Suprapubic skin (tissue), 4 donors: Measurements from ENCODE around the gene GLIS1.

ENCODE experiments used
- CTCF ChIP-seq, 2 donors: fragments of 200-600 bp in 1 of 2; fragments of 450-650 bp in 1 of 2; sonication (generic) in 1 of 2; IDR thresholded peaks; one replicate each; pipeline ENCODE4 v1.5.1; 2016 to 2019; ENCODE audit warnings: antibody characterized with exemption in 2 of 2, mild to moderate bottlenecking in 1 of 2, moderate library complexity in 1 of 2
- POLR2A ChIP-seq, 2 donors: fragments of 450-650 bp; IDR thresholded peaks; one replicate each; pipeline ENCODE4 v1.6.1; 2017; ENCODE audit warnings: antibody characterized with exemption in 2 of 2, mild to moderate bottlenecking in 2 of 2, moderate library complexity in 2 of 2
- POLR2AphosphoS5 ChIP-seq, 3 donors: sonication (generic); formaldehyde crosslinking; IDR thresholded peaks; one replicate each; pipeline ENCODE4 v1.6.1; 2017; ENCODE audit warnings: antibody characterized with exemption in 3 of 3

GRCh38 chr1:53652441-53653199 is 86.3 kb downstream of the GLIS1 start:
- no peak for TF ChIP-seq POLR2A (IDR thresholded peaks at IDR 0.05)
- no peak for TF ChIP-seq CTCF (IDR thresholded peaks at IDR 0.05)
- no peak for TF ChIP-seq POLR2AphosphoS5 (IDR thresholded peaks at IDR 0.05)
